GM21447 (cell line): ENCODE data around the gene CTNND1.
A peak's percentile ranks its signal among the peaks of the same experiment; 100 is the strongest.
"Not testable (repeated sequence)": the region's sequence is repeated elsewhere in the genome, so short reads cannot be mapped to it uniquely, and the experiment has no call there.

Experiments
- ATAC-seq: cut with Tn5 transposase; IDR thresholded peaks from one replicate; pipeline ENCODE4 v1.9.1; 2021; ENCODE audit not compliant: unreplicated experiment

Gene CTNND1

GRCh38 chr11:57792060-57792541 is 30.5 kb downstream of the CTNND1 start:
- ATAC-seq: peak; percentile 85

DNA sequence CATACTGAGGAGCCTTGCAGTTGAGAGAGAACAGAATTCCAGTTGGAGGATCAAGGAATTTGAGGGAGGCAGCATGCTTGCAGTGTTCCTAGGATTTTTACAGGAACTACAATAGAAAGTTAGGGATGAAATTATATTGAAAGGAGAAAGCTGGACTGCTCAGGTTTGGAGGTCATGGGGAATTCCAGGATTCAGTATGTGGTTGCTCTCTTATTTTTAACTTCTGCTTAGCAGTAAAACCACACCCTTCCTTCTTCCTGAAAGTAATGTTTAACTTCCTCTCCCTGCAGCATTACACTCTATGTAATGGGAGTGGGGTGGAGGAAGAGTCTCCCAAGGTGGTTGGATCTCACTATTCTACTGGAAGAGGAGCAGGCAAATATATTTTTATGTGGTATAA is 31.3 kb downstream of the CTNND1 start:
- ATAC-seq: peak; percentile 30

- ATAC-seq: no peak
Measured at GRCh38 chr11:57793351-57794115, 31.9 kb downstream of the CTNND1 start.

- no peak for ATAC-seq
Measured at GRCh38 chr11:57798905-57799559, 37.4 kb downstream of the CTNND1 start.

GRCh38 chr11:57800444-57801182 is 39.0 kb downstream of the CTNND1 start:
- ATAC-seq: peak; percentile 86

GRCh38 chr11:57801183-57801485 is 39.5 kb downstream of the CTNND1 start:
- ATAC-seq: no peak

DNA sequence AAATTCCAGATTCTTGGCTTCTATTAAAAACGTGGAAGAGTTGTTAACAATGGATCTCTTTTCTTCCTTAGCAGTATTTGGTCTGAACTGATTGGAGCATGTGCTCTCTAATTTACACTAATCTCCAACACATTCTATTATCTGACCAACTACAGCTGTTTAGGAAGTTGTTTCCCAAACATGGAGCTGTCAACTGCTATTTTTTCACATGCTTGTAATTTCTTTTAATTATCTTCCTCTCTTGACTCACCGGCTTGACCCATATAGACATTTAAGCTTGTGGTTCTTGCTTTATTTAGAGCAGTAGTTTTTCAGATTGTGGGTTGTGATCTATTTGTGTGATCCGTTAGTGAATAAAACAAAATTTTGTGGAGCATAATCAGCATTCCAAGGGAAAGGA is 40.8 kb downstream of the CTNND1 start:
- ATAC-seq: no peak

- no peak for ATAC-seq
Measured at GRCh38 chr11:57804466-57804865, 42.9 kb downstream of the CTNND1 start.

DNA sequence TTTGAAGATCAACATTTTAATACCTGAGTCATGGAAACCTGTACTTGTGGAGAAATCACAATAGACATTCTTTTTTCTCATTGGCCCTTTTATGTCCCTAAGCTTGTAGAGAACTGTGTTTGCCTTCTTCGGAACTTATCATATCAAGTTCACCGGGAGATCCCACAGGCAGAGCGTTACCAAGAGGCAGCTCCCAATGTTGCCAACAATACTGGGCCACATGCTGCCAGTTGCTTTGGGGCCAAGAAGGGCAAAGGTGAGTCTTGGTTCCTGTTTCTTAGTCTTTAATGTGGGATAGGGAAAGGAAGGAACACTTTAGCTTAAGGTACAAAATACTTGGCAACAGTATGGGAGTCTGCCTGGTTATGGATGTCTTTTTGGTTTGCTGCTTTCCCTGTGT is 44.2 kb downstream of the CTNND1 start:
- ATAC-seq: no peak

GRCh38 chr11:57812634-57813033 is 51.0 kb downstream of the CTNND1 start:
- no peak for ATAC-seq

GRCh38 chr11:57815476-57815875 is 53.9 kb downstream of the CTNND1 start:
- peak; percentile 73 for ATAC-seq

DNA sequence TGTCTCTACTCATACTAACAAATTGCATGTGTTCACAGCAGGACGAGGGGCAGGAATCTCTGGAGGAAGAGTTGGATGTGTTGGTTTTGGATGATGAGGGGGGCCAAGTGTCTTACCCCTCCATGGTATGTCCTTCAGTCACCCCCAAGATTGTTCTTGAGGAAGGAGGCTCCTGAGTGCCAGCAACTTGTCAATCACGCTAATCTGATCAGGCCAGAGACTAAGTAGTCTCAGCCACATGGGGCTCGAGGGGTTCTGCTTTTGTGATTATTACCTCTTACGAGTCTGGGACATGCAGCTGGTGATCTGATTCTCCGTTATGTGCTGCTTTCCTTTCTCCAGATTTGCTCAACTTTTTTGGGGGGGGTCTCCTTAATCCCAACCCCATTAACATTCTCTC is 54.3 kb downstream of the CTNND1 start:
- no peak for ATAC-seq

DNA sequence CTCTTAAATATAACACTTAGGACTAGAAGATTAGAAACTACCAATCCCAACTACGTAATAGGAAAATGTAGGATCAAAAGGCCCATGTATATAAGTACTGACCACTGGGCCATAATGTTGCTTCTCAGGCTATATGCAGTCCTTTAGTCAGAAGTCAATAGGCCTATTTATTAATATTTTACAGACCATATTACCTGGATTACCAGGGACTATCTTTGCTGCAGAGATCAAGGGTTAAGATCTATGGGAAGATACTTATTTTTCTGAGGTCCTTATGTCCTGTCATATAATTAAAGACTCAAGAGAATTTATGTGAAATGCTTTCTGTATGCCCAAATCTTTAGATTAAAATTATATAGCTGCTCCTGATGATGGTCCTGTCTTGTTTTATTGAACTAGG is 57.2 kb downstream of the CTNND1 start:
- ATAC-seq: no peak

- no peak for ATAC-seq
Measured at GRCh38 chr11:57819252-57819979, 57.8 kb downstream of the CTNND1 start.

DNA sequence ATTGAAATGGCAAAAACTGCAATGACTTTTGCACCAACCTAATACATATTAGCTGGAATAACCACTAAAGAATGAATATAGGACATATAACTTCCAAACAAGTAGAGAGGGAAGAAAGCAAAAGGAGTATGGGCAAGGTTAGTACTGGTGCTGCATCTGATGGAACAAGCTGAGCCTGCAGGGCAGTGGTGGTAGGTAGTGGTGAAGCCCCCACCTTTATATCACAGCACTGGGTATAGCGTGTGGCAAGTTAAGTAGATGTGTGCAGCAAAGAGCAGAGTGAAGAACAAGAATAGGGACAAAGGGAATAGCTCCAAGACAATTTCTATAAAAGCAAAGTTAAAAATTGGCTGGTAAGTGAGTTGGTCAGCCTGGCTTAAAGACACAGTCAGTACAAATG is 62.3 kb downstream of the CTNND1 start:
- ATAC-seq: no peak

- no peak for ATAC-seq
Measured at GRCh38 chr11:57834852-57835251, 73.2 kb downstream of the CTNND1 start.

DNA sequence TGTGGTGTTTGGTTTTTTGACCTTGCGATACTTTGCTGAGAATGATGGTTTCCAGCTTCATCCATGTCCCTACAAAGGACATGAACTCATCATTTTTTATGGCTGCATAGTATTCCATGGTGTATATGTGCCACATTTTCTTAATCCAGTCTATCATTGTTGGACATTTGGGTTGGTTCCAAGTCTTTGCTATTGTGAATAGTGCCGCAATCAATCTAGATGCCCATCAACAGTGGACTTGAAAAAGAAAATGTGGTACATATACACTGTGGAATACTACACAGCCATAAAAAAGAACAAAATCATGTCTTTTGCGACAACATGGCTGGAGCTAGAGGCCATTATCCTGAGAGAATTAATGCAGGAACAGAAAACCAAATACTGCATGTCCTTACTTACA is 77.0 kb downstream of the CTNND1 start:
- ATAC-seq: not testable (repeated sequence)

GRCh38 chr11:57842873-57843272 is 81.3 kb downstream of the CTNND1 start:
- ATAC-seq: no peak

- no peak for ATAC-seq
Measured at GRCh38 chr11:57867966-57868365, 106.4 kb downstream of the CTNND1 start.

- no peak for ATAC-seq
Measured at GRCh38 chr11:57868491-57868890, 106.9 kb downstream of the CTNND1 start.
